GM19397 (cell line): ENCODE data around the gene MCHR1.

ENCODE experiments used
- ATAC-seq: cut with Tn5 transposase; IDR thresholded peaks from one replicate; pipeline ENCODE4 v1.9.1; 2021; ENCODE audit warnings: mild to moderate bottlenecking, moderate library complexity; ENCODE audit not compliant: unreplicated experiment

MCHR1 gene

DNA sequence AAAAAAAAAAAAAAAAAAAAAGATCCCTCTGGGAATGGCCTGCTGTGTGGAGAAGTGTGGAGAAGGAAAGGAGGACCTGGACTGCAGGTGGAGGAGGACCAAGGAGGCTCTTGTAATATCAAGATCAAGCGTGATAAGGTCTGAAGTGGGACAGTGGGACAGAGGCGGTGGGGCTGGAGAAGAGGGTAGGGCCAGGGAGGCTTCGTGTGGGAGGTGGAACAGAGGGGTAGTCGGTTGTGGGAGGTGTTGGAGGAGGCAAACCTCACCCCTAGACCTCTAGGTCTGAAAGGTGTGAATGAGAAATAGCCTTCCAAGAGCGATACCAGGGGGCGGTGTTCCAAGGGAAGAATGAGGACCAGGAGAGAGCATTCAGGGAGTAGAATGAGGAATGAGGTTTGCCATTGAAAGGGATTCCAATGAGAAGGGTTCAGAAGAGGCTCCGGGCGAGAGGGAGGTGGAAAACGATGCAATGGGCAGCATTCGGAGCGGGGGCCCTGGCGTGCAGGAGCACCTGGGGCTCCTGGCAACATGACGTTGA lies 44.2 kb downstream of the MCHR1 start:
- no peak for ATAC-seq

GRCh38 chr22:40726514-40726913 lies 47.2 kb downstream of the MCHR1 start:
- ATAC-seq = no peak

GRCh38 chr22:40727070-40727963 lies 48.0 kb downstream of the MCHR1 start:
- ATAC-seq = no peak

DNA sequence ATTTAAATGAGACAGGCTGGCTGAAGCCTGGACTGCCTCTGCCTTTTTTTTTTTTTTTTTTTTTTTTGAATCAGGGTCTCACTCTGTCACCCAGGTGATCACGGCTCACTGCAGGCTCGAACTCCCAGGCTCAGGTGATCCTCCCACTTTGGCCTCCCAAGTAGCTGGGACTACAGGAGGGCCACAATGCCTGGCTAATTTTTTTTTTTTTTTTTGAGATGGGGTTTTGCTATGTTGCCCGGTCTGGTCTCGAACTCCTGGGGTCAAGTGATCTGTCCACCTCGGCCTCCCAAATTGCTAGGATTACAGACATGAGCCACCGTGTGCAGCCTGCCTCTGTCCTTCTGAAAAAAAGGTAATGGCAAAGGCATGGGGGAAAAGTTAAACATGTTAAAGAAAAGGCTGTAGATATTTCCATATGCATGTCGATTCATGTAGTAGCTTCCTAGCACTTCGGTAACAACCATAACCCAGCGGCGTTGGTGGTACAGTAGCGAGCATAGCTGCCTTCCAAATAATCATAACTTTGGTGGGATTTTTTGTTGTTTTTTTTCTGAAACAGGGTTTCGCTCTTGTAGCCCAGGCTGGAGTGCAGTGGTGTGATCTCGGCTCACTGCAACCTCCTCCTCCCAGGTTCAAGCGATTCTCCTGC lies 48.8 kb downstream of the MCHR1 start:
- ATAC-seq = no peak

GRCh38 chr22:40728731-40729189 lies 49.5 kb downstream of the MCHR1 start:
- ATAC-seq = no peak

DNA sequence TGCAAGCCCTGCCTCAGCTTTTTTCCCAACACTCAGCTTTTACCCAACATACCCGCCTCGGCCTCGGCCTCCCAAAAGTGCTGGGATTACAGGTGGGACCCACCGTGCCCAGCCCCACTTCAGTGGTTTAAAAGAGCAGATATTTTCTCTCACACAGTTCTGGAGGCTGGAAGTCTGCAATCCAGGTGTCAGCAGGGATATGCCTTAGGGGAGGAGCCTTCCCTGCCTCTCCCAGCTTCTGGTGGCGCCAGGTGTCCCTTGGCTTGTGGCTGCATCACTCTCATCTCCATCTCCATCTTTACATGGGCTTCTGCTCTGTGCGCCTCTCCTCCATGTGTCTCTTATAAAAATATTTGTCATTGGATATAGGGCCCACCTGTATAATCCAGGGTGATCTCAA lies 50.0 kb downstream of the MCHR1 start:
- ATAC-seq = no peak
